Fibroblast of villous mesenchyme (primary cell): ENCODE data around the gene ABCB11. TPM values are rescaled to one million over a fixed set of nuclear protein-coding genes. Genes with fewer than 3 reads are reported as not detected.
"Not testable (repeated sequence)": the region's sequence is repeated elsewhere in the genome, so short reads cannot be mapped to it uniquely, and the experiment has no call there.

Experiments used
- DNase-seq: peaks from one replicate; pipeline ENCODE4 v3.0.0-alpha.2; 2010; ENCODE audit warnings: low read depth
- H3K4me3 ChIP-seq: 2 replicates; pipeline ENCODE4 v1.5.1; 2011; ENCODE audit warnings: low read depth, mild to moderate bottlenecking, low read length
- CTCF ChIP-seq: IDR thresholded peaks from 2 replicates; pipeline ENCODE4 v1.5.1; 2012; ENCODE audit warnings: low read depth, mild to moderate bottlenecking, low read length; ENCODE audit not compliant: insufficient read depth
- total RNA-seq: library from RNA; depleted of rRNA; stranded (reverse); fragments of >200 nt; gene quantifications from 2 replicates; pipeline ENCODE4 v1.2.3, GENCODE V29; 2012

The ABCB11 gene
- total RNA-seq, 1 donor: under 0.01 TPM

DNA sequence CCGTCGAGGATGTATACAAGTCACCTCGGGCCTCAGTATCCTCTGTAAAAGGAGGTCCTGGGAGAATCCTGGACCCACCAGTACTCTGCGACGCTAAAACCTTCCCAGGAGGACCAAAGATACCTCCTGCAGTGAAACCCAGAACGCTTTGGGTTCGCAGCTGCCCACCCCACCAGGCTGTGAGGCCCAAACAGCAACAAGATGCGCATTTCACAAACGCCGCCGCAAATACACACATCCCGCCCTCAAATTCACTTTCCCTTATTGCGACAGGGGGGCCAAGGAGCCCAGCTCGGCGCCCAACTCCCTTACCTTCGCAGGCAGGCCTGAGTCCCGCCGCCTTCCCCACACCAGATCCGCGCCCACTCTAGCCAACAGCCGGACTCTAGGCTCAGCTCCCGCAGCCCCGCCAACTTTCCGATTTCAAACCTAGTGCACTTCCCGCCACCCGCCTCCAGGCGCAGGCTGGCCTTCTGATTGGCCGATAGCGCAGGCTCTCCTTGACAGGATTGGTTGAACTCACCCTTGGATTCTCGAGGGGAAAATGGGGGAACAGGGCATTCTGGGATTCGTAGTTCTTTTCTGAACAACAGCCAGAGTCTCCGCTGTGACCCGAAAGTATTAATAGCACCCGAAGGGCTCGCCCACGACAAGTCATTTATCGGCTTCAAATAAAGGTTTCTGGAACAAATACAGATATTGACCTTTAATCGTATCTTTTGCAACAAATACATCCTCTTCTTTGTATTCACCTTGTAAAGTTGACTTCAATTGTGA, 140.9 kb downstream of the ABCB11 start, which contains the start of gene SPC25:
Gene SPC25 (minus strand): TSS at position 425 of the 777 bp plus-strand sequence. CDS start 911 bp downstream, outside the sequence.
- peak within 1 kb of the TSS; percentile 93 for H3K4me3 ChIP-seq
- no peak for TF ChIP-seq CTCF
- peak; percentile 86 for DNase-seq

GRCh38 chr2:168889635-168890005, 141.5 kb downstream of the ABCB11 start:
- TF ChIP-seq CTCF: no peak
- H3K4me3 ChIP-seq: peak overlapping the region; percentile 93
- no peak for DNase-seq

DNA sequence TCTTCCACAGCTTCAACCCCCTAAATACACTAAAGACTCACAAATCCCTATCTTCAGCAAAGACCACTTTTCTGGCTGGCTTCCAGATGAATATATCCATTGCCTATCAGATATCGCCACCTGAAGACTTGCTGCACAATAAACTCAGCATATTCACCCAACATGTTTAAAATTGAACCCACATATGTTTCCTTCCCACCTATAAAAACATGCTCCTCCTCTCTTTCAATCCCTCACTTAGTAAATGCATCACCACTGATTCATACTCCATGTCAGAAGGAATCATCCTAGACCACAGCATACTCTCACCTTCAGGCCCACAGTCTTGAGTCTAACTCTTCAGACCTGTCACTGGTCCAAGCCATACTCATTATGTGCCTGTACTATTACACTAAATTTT, 146.1 kb downstream of the ABCB11 start:
- H3K4me3 ChIP-seq: no peak overlapping the region
- no peak for DNase-seq
- TF ChIP-seq CTCF: no peak

DNA sequence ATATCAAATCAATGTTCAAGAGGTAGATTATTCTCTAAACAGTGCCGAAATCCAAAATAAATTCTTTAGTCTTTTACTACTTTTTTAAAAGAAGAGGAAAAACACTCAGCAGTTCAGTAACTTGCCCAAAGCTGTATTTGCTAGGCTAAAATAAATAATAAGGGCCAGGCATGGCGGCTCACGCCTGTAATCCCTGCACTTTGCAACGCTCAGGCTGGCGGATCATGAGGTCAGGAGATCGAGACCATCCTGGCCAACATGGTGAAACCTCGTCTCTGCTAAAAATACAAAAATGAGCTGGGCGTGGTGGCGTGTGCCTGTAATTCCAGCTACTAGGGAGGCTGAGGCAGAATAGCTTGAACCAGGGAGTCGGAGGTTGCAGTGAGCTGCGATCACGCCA, 149.0 kb downstream of the ABCB11 start:
- H3K4me3 ChIP-seq, DNase-seq: not testable (repeated sequence)

GRCh38 chr2:168874368-168875054, 156.6 kb downstream of the ABCB11 start:
- no peak for TF ChIP-seq CTCF
- no peak overlapping the region for H3K4me3 ChIP-seq

GRCh38 chr2:168870824-168871223, 160.3 kb downstream of the ABCB11 start:
- not testable (repeated sequence) for DNase-seq, H3K4me3 ChIP-seq

More at GRCh38 chr2:168874368-168875054, 156.6 kb downstream of the ABCB11 start:
- DNase-seq: no peak

Other genes with a start within 250 kb of the ABCB11 start
- 0.32 and 0.43 TPM in 2 replicates for gene NOSTRIN, start 228.7 kb downstream of the ABCB11 start, total RNA-seq
- 2.9 and 7.3 TPM in 2 replicates for gene SPC25, start 140.9 kb downstream of the ABCB11 start, total RNA-seq
- not detected in 2 replicates for gene G6PC2, start 130.0 kb downstream of the ABCB11 start, total RNA-seq
- gene DHRS9, start 38.2 kb upstream of the ABCB11 start, total RNA-seq: under 0.01 TPM in 1 of 2 replicates, not detected in the other